Adrenal gland (tissue), 12 donors: ENCODE data around the gene GRM5. TPM values are rescaled to one million over a fixed set of nuclear protein-coding genes. Genes with fewer than 3 reads are reported as not detected.
"Not testable (repeated sequence)": the region's sequence is repeated elsewhere in the genome, so short reads cannot be mapped to it uniquely, and the experiment has no call there.

Experiments
- DNase-seq, 7 donors: peaks; one replicate each; pipeline ENCODE4 v3.0.0-alpha.2; 2019 to 2020
- H3K27ac ChIP-seq, 5 donors: fragments of 200-600 bp; sonication (generic) in 4 of 5; 1 replicate in 3 of 5; 2 replicates in 2 of 5; pipeline versions ENCODE4 v1.5.1 to v1.8.0; 2016 to 2020; ENCODE audit warnings: mild to moderate bottlenecking in 1 of 5
- H3K27me3 ChIP-seq: fragments of 200-600 bp; 2 replicates; pipeline ENCODE4 v1.8.0; 2021
- H3K36me3 ChIP-seq, 2 donors: fragments of 200-600 bp; replicated peaks in 1 of 2; 1 replicate in 1 of 2; 2 replicates in 1 of 2; pipeline versions ENCODE4 v1.5.1 to v1.8.0; 2018 to 2022
- H3K4me1 ChIP-seq, 2 donors: fragments of 200-600 bp; replicated peaks in 1 of 2; 1 replicate in 1 of 2; 2 replicates in 1 of 2; pipeline versions ENCODE4 v1.5.1 to v1.8.0; 2018 to 2021
- H3K4me3 ChIP-seq, 4 donors: fragments of 200-600 bp; sonication (generic) in 3 of 4; one replicate each; pipeline ENCODE4 v1.5.1; 2016 to 2018
- H3K9me3 ChIP-seq, 3 donors: fragments of 200-600 bp; sonication (generic) in 1 of 3; replicated peaks in 1 of 3; 1 replicate in 2 of 3; 2 replicates in 1 of 3; pipeline versions ENCODE4 v1.5.1 to v1.8.0; 2016 to 2021
- CTCF ChIP-seq, 6 experiments: fragments of 450-650 bp in 4 of 6; fragments of 200-600 bp in 2 of 6; sonication (generic) in 1 of 6; IDR thresholded peaks; 1 replicate in 5 of 6; 2 replicates in 1 of 6; pipeline versions ENCODE4 v1.5.1 to v1.8.0; 2016 to 2021; ENCODE audit warnings: antibody characterized with exemption in 6 of 6, mild to moderate bottlenecking in 2 of 6, moderate library complexity in 1 of 6
- POLR2A ChIP-seq, 2 donors: fragments of 450-650 bp; IDR thresholded peaks; one replicate each; pipeline ENCODE4 v1.6.1; 2017; ENCODE audit warnings: antibody characterized with exemption in 2 of 2, mild to moderate bottlenecking in 2 of 2, moderate library complexity in 1 of 2
- WGBS, 4 donors: extraction: QIAGEN DNeasy Blood & Tissue Kit in 2 of 4; methylation state at CpG; one replicate each; pipeline versions ENCODE4 v1.1.5 to v1.1.7; 2013 to 2017; 5-methylcytosine and 5-hydroxymethylcytosine counted together
- intact Hi-C, 2 donors: fragments of 100-400 bp; cut with DNase I; formaldehyde crosslinking; loops; one replicate each; pipeline versions ENCODE4 v1.14.1 to v1.15.0; 2022 to 2023
- polyA plus RNA-seq, 3 donors: library from polyadenylated mRNA; stranded (reverse); fragments of 200-250 nt in 2 of 3; fragments of 350-450 nt in 1 of 3; fragmentation: Illumina TruSeq in 1 of 3; extraction: RNeasy Lipid Tissue Mini Kit (QIAGEN cat#74804) in 1 of 3; gene quantifications; one replicate each; pipeline ENCODE4 v1.2.3, GENCODE V29; 2013 to 2014
- total RNA-seq, 9 donors: library from RNA; depleted of rRNA in 4 of 9; stranded (reverse); fragments of >200 nt in 4 of 9; fragments of 120-200 nt in 1 of 9; fragmentation: NEBNext Ultra II Directional in 1 of 9; extraction: Animal tissue kit (Norgen Biotek cat#: 25700) in 1 of 9; gene quantifications; one replicate each; pipeline versions ENCODE4 v1.1.0 to v1.2.4, GENCODE V29; 2013 to 2023
- donor health status: healthy with polysubstance abuse.
- donor health status: Bipolar disorder and iron deficiency.
- donor health status: DM: yes; HTN: yes; CAD: no.
- donor health status: DM: no; HTN: no; CAD: no.
- donor health status: DM: no; HTN: no; CAD: no.
- donor health status: DM: yes; HTN: yes; CAD: no.

The GRM5 gene
- total and polyA plus RNA-seq, 12 donors: under 0.01 to 0.33 (median 0.17) TPM; not detected in 8

GRCh38 chr11:89021339-89021738 lies 44.4 kb downstream of the GRM5 start:
- no peak for TF ChIP-seq CTCF (IDR thresholded peaks at IDR 0.05)
- no peaks in the 10 kb centered on the region for H3K36me3 ChIP-seq
- H3K4me3 ChIP-seq: no peak overlapping the region
- intact Hi-C loops: no loop called here
- H3K4me1 ChIP-seq: no peaks in the 10 kb centered on the region
- no peak overlapping the region for H3K27ac ChIP-seq
- DNase-seq: no peak
- 49 to 64% (median 59%) methylated on average over 2 of the region's 2 CpGs for WGBS, 4 donors
- no peaks in the 10 kb centered on the region for H3K27me3 ChIP-seq
- H3K9me3 ChIP-seq: no peaks in the 10 kb centered on the region

GRCh38 chr11:89019827-89020547 lies 45.8 kb downstream of the GRM5 start:
- DNase-seq, H3K4me3 ChIP-seq, H3K27me3 ChIP-seq, H3K4me1 ChIP-seq, H3K9me3 ChIP-seq, H3K27ac ChIP-seq, intact Hi-C loops, H3K36me3 ChIP-seq: not testable (repeated sequence)

- TF ChIP-seq POLR2A (IDR thresholded peaks at IDR 0.05): no peak
- TF ChIP-seq CTCF (IDR thresholded peaks at IDR 0.05): no peak
- Histone ChIP-seq H3K27me3 (no peaks in the 10 kb centered on the region), H3K36me3 (no peaks in the 10 kb centered on the region), H3K27ac (no peak overlapping the region), H3K4me1 (no peaks in the 10 kb centered on the region), H3K4me3 (no peak overlapping the region), H3K9me3 (no peaks in the 10 kb centered on the region)
- intact Hi-C loops: no loop called here
- DNase-seq: no peak
Measured at GRCh38 chr11:89016214-89016613, 49.6 kb downstream of the GRM5 start.

- TF ChIP-seq CTCF (IDR thresholded peaks at IDR 0.05): no peak
- TF ChIP-seq POLR2A (IDR thresholded peaks at IDR 0.05): no peak
- WGBS, 4 donors: 0 to 43% (median 18%) methylated on average over 1 of the region's 1 CpG
- DNase-seq: no peak
- no peak overlapping the region for H3K27ac ChIP-seq
- no peak overlapping the region for H3K4me3 ChIP-seq
- no peaks in the 10 kb centered on the region for H3K27me3 ChIP-seq
- H3K4me1 ChIP-seq: no peaks in the 10 kb centered on the region
- H3K36me3 ChIP-seq: no peaks in the 10 kb centered on the region
- intact Hi-C loops: no loop called here
- no peaks in the 10 kb centered on the region for H3K9me3 ChIP-seq
Measured at GRCh38 chr11:89015614-89016013, 50.2 kb downstream of the GRM5 start.

- H3K4me1 ChIP-seq, intact Hi-C loops, H3K27ac ChIP-seq, DNase-seq, H3K27me3 ChIP-seq, H3K36me3 ChIP-seq, H3K9me3 ChIP-seq, H3K4me3 ChIP-seq: not testable (repeated sequence)
Measured at GRCh38 chr11:89000852-89001251, 64.9 kb downstream of the GRM5 start.
